Kidney (tissue), 14 donors: ENCODE data around the gene SLC45A1. TPM values are rescaled to one million over a fixed set of nuclear protein-coding genes. Genes with fewer than 3 reads are reported as not detected.

Source experiments
- DNase-seq, 5 donors: peaks; one replicate each; pipeline ENCODE4 v3.0.0-alpha.2; 2013 to 2020
- FAIRE-seq: peaks from 2 replicates; lab custom pipeline; 2012; peaks lifted over from hg19 to GRCh38; lab: Jason Lieb, UNC
- H3K27ac ChIP-seq, 2 donors: one replicate each; pipeline ENCODE4 v1.7.0; 2013; ENCODE audit warnings: low read depth in 2 of 2, low read length in 2 of 2, inconsistent platforms in 1 of 2
- H3K27me3 ChIP-seq: one replicate; pipeline ENCODE4 v1.7.1; 2013; ENCODE audit warnings: low read length, inconsistent platforms; ENCODE audit not compliant: control insufficient read depth, insufficient read depth
- H3K36me3 ChIP-seq, 3 donors: one replicate each; pipeline versions ENCODE4 v1.7.0 to v1.7.1; 2013; ENCODE audit warnings: low read length in 3 of 3, control low read depth in 1 of 3, inconsistent platforms in 1 of 3; ENCODE audit not compliant: insufficient read depth in 3 of 3, control insufficient read depth in 2 of 3
- H3K4me1 ChIP-seq, 3 donors: one replicate each; pipeline versions ENCODE4 v1.7.0 to v1.7.1; 2013; ENCODE audit warnings: low read length in 3 of 3, inconsistent platforms in 1 of 3, low read depth in 1 of 3; ENCODE audit not compliant: control insufficient read depth in 2 of 3, insufficient read depth in 2 of 3
- H3K4me3 ChIP-seq, 3 donors: one replicate each; pipeline versions ENCODE4 v1.7.0 to v1.8.1; 2013; ENCODE audit warnings: low read length in 3 of 3, control low read depth in 1 of 3, inconsistent platforms in 1 of 3
- H3K9ac ChIP-seq, 3 donors: one replicate each; pipeline versions ENCODE4 v1.7.0 to v1.7.1; 2013; ENCODE audit warnings: low read length in 3 of 3, control low read depth in 1 of 3, inconsistent platforms in 1 of 3
- H3K9me3 ChIP-seq, 3 donors: one replicate each; pipeline versions ENCODE4 v1.7.0 to v1.7.1; 2013; ENCODE audit warnings: low read length in 3 of 3, control low read depth in 1 of 3, inconsistent platforms in 1 of 3; ENCODE audit not compliant: control insufficient read depth in 2 of 3, insufficient read depth in 1 of 3
- intact Hi-C: fragments of 100-400 bp; cut with DNase I; formaldehyde crosslinking; loops from one replicate; pipeline ENCODE4 v1.11.1; 2022
- polyA plus RNA-seq: library from polyadenylated mRNA; stranded (reverse); fragments of 350-450 nt; fragmentation: Illumina TruSeq; extraction: RNeasy Lipid Tissue Mini Kit (QIAGEN cat#74804); gene quantifications from one replicate; pipeline ENCODE4 v1.2.3, GENCODE V29; 2014; ENCODE audit warnings: low read depth, low replicate concordance; ENCODE audit not compliant: insufficient read depth
- total RNA-seq: library from RNA; stranded (reverse); fragmentation: NEBNext Ultra II Directional; extraction: Animal tissue kit (Norgen Biotek cat#: 25700); gene quantifications from one replicate; pipeline ENCODE4 v1.2.1, GENCODE V29; 2021
- TF ChIP-seq, protein P1 (sequence below): IDR thresholded peaks from 3 replicates; pipeline ENCODE4 v1.5.1; 2012; ENCODE audit warnings: mild to moderate bottlenecking, moderate library complexity, borderline replicate concordance; ENCODE audit not compliant: insufficient read depth; ENCODE audit errors: extremely low read depth
- donor health status: control.
- donor health status: control.
- donor health status: control.
- donor health status: control.
- donor health status: control.
- donor health status: DM: yes; HTN: yes; CAD: no.
- donor health status: Normal renal cell carcinoma (clear cell type).

Gene SLC45A1
- total and polyA plus RNA-seq, 2 donors from 2014 or later: 1.8 to 9.2 TPM

DNA sequence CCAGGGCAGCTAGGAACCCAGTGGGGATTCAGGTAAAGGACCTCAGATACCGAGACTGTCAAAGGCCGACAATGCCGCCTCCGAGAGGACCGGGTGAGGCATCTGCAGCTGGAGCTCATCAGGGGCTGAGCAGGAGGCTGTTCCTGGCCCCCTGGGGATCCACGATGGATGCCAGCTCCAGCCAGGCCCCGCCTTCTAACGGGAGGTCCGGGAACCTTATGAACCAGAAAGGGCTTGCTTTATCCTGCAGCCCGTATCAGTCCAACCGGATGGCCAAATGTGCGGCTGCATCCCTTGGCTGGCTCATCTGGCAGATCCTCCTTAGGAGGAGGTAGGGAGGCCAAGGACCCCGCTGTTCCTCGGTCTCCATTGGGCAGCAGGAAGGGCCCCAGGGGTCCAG lies 32.0 kb downstream of the SLC45A1 start:
- Histone ChIP-seq H3K4me3 (no peak overlapping the region), H3K27ac (no peak overlapping the region), H3K27me3 (no peaks in the 10 kb centered on the region), H3K9ac (no peak overlapping the region), H3K9me3 (no peaks in the 10 kb centered on the region), H3K4me1 (peaks cover 0 to 14% (median 0%) of the 10 kb centered on the region in 3 donors), H3K36me3 (peaks cover 2 to 15% (median 15%) of the 10 kb centered on the region in 3 donors)
- DNase-seq (peak in 1 of 5 donors; percentile 87), FAIRE-seq (no peak)
- intact Hi-C loops: no loop called here
- TF ChIP-seq, protein P1, sequence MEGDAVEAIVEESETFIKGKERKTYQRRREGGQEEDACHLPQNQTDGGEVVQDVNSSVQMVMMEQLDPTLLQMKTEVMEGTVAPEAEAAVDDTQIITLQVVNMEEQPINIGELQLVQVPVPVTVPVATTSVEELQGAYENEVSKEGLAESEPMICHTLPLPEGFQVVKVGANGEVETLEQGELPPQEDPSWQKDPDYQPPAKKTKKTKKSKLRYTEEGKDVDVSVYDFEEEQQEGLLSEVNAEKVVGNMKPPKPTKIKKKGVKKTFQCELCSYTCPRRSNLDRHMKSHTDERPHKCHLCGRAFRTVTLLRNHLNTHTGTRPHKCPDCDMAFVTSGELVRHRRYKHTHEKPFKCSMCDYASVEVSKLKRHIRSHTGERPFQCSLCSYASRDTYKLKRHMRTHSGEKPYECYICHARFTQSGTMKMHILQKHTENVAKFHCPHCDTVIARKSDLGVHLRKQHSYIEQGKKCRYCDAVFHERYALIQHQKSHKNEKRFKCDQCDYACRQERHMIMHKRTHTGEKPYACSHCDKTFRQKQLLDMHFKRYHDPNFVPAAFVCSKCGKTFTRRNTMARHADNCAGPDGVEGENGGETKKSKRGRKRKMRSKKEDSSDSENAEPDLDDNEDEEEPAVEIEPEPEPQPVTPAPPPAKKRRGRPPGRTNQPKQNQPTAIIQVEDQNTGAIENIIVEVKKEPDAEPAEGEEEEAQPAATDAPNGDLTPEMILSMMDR: no peak

DNA sequence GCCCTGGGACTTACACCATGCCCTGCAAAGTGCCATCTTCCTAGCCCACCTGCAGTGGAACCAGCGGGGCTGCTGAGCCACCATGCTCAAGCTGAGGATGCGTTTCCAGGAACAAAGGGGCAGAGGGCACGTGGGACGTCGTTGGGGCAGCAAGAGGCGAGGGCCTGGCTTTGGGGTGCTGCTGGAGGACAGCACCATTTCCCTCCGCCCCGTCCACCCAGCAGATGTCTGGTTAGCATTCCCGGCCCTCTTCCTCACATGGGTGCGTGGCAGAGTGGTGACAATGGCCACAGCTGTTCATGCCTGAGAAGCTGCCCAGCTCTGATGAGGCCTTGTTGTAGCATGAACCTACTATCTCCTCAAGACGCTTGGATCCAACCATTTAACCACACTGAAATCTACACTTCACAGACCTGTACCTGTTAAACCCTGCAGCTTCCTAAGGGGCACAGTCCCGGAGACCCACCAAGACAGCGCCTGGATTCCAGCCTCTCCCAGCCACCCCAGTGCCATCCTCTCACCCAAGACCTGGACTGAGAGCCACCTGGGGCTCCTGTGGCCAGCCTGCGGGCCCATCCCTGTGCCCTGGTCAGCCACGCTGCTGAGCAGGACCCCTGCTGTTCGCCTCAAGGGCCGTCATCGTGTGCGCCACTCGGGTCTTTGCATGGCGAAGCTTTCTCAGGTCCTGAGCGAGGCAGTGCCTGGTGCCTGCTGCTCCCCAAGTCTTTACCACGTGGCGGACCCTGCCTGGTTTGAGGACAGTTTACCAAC lies 33.2 kb downstream of the SLC45A1 start:
- FAIRE-seq (no peak), DNase-seq (peak in 1 of 5 donors; percentile 75)
- Histone ChIP-seq H3K9me3 (no peaks in the 10 kb centered on the region), H3K36me3 (peaks cover 2 to 27% (median 22%) of the 10 kb centered on the region in 3 donors), H3K4me1 (peaks cover 0 to 14% (median 0%) of the 10 kb centered on the region in 3 donors), H3K27ac (peak overlapping the region in 1 of 2 donors; percentile 4), H3K4me3 (no peak overlapping the region), H3K27me3 (no peaks in the 10 kb centered on the region), H3K9ac (no peak overlapping the region)
- TF ChIP-seq, protein P1: no peak
- intact Hi-C loops: no loop called here

DNA sequence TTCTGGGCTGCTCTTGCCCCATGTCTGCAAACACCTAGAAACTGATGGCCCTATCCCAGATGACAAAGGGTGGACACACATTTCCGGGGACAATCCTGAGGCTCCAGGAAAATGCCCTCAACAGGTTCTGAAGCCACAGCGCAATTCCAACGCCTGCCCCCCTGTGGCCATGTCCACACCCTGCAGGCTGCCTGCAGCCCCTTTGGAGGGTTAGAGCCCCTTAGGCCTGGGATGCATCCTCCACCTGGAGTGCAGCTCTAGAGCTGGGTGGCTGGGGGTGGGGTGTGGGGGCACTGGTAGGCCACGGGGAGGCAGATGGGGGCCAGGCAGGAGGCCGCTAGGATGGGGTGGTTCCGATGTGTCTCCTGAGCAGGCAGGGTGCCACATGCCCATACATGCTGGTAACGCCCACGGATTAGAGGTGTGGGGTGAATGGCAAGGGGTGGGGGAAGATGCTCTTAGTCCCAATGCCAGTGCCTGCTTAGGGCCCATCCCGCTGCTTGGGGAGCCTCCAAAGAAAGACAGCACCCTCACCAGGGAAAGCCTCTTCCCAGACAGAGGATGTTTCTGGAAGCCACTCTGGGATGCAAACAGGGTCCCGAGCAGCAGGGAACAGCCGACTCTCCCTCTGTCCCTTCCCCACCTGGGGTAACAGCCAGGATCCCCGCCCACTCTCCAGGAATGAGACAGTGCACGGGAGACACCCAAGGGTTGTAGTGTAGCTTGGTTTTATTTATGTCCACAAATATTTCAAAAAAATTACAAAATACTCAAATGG lies 34.0 kb downstream of the SLC45A1 start:
- Histone ChIP-seq H3K36me3 (peaks cover 2 to 34% (median 23%) of the 10 kb centered on the region in 3 donors), H3K4me3 (no peak overlapping the region), H3K9me3 (no peaks in the 10 kb centered on the region), H3K9ac (no peak overlapping the region), H3K27ac (peak overlapping the region in 1 of 2 donors; percentile 4), H3K4me1 (peaks cover 0 to 14% (median 0%) of the 10 kb centered on the region in 3 donors), H3K27me3 (no peaks in the 10 kb centered on the region)
- intact Hi-C loops: no loop called here
- DNase-seq: peak in 3 of 5 donors; percentile 47 to 76 (median 70)
- TF ChIP-seq, protein P1: peak; percentile 41
- FAIRE-seq: no peak
